Measurements from ENCODE around the gene OR2B3. TPM values are rescaled to one million over a fixed set of nuclear protein-coding genes. Genes with fewer than 3 reads are reported as not detected.

The OR2B3 gene
- total and polyA plus RNA-seq, 5 donors: not detected

- Histone ChIP-seq H3K9me3 (ENCODE audit: control insufficient read depth, low read length) (no peaks in the 10 kb centered on the region), H3K4me1 (ENCODE audit: control insufficient read depth, insufficient read depth, low read length) (no peaks in the 10 kb centered on the region), H3K27me3 (ENCODE audit: control insufficient read depth, insufficient read depth) (no peaks in the 10 kb centered on the region), H3K4me3 (ENCODE audit: low read length) (no peak overlapping the region), H3K27ac (ENCODE audit: low read length) (no peak overlapping the region)
- DNase-seq (no peak), ATAC-seq (no peak)
- intact Hi-C loops (cut with DNase I): no loop called here
These were observed 5.8 kb downstream of the OR2B3 start for GRCh38 chr6:29081312-29081711.

DNA sequence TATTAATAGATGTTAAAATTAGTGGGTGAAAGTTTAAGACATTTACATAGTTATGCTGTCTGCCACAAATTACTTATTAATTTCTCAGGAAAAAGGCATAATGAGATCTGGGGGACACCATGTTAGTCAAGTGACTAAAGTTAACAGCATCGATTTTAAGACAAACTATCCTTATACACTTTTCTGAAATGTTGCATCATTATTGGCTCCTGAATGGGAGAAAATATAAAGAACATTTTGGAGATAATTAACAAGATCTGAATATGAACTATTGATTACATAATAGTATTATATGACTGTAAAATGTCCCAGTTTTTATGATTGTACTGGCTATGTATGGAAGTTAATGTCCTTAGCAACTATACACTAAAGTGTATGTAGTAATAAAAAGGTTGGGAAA is 7.9 kb downstream of the OR2B3 start:
- ATAC-seq: no peak
- WGBS: 86% methylated on average over 1 of the region's 1 CpG
- Histone ChIP-seq H3K27ac (ENCODE audit: low read length) (no peak overlapping the region), H3K4me3 (ENCODE audit: low read length) (no peak overlapping the region), H3K9me3 (ENCODE audit: control insufficient read depth, low read length) (no peaks in the 10 kb centered on the region), H3K4me1 (ENCODE audit: control insufficient read depth, insufficient read depth, low read length) (no peaks in the 10 kb centered on the region), H3K27me3 (ENCODE audit: control insufficient read depth, insufficient read depth) (no peaks in the 10 kb centered on the region)
- DNase-seq: no peak
- intact Hi-C loops (cut with DNase I): no loop called here

GRCh38 chr6:29071831-29072723 is 15.0 kb downstream of the OR2B3 start:
- no peak overlapping the region for H3K27ac ChIP-seq (ENCODE audit: low read length)
- intact Hi-C loops (cut with DNase I): no loop called here
- DNase-seq (no peak), ATAC-seq (no peak)
- H3K4me3 ChIP-seq (ENCODE audit: low read length): no peak overlapping the region
- H3K27me3 ChIP-seq (ENCODE audit: control insufficient read depth, insufficient read depth): no peaks in the 10 kb centered on the region
- no peaks in the 10 kb centered on the region for H3K4me1 ChIP-seq (ENCODE audit: control insufficient read depth, insufficient read depth, low read length)
- WGBS: 29% methylated on average over 9 of the region's 9 CpGs
- H3K9me3 ChIP-seq (ENCODE audit: control insufficient read depth, low read length): no peaks in the 10 kb centered on the region

DNA sequence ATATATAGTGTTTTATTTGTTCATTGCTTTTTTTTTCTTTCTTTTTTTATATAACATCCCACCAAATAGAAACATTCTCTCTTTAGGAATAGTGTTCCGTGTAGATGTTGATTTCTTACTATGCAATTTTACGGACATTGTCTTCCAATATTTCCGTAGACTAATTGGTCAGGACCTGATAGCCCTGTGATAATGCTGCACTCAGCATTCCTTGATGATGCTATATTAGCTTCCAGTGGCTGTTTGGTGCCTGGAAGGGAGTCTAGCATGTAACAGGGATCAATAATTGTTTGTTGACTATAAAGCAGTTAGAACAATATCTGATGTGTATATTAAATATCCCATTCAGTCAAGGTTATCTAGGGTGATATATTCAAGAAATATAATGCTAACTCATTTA is 35.4 kb downstream of the OR2B3 start:
- H3K27me3 ChIP-seq (ENCODE audit: control insufficient read depth, insufficient read depth): no peaks in the 10 kb centered on the region
- no peak overlapping the region for H3K4me3 ChIP-seq (ENCODE audit: low read length)
- no peaks in the 10 kb centered on the region for H3K4me1 ChIP-seq (ENCODE audit: control insufficient read depth, insufficient read depth, low read length)
- no peaks in the 10 kb centered on the region for H3K9me3 ChIP-seq (ENCODE audit: control insufficient read depth, low read length)
- DNase-seq (no peak), ATAC-seq (no peak)
- no peak overlapping the region for H3K27ac ChIP-seq (ENCODE audit: low read length)
- WGBS: 77% methylated on average over 3 of the region's 3 CpGs
- intact Hi-C loops (cut with DNase I): no loop called here

DNA sequence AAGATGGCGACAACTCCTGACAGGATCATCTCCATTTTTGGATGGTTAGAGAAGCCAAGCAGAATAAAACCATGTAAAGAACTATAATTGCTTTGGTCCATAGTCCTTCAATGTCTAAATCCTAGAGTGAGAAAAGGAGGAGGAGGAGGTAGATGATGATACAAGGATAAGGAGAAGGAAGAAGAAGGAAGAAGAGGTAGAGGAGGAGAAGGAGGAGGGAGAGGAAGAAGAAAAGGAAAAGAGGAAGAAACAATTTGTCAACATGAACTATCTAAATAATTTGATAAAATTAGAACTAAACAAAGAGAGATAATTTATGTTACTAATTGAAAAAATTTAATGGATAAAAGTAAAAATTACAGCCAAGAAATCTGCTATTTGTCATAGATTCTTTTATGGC is 42.0 kb downstream of the OR2B3 start, which contains the start of gene OR2W1:
OR2W1 (minus strand) TSS at position 101 of the 400 bp plus-strand sequence; CDS start at position 101, 0 bp downstream.
- WGBS: 64% methylated on average over 1 of the region's 1 CpG
- Histone ChIP-seq H3K9me3 (ENCODE audit: control insufficient read depth, low read length) (no peaks in the 10 kb centered on the region), H3K27ac (ENCODE audit: low read length) (no peak within 1 kb of the TSS), H3K27me3 (ENCODE audit: control insufficient read depth, insufficient read depth) (no peaks in the 10 kb centered on the region), H3K4me1 (ENCODE audit: control insufficient read depth, insufficient read depth, low read length) (no peaks in the 10 kb centered on the region), H3K4me3 (ENCODE audit: low read length) (no peak within 1 kb of the TSS)
- no peak for ATAC-seq
- no peak for DNase-seq
- intact Hi-C loops (cut with DNase I): no loop called here

Other genes with a start within 250 kb of the OR2B3 start
- 10 to 100 TPM; 17.9 to 23.1 (median 22.0) TPM for gene TRIM27, start 163.3 kb downstream of the OR2B3 start, total RNA-seq
- gene TRIM27, start 163.3 kb downstream of the OR2B3 start, polyA plus RNA-seq: 16.8 TPM
- under 1 TPM; 0.36 to 0.62 (median 0.51) TPM for gene ZNF311, start 82.0 kb downstream of the OR2B3 start, total RNA-seq
- 0.63 TPM for gene ZNF311, start 82.0 kb downstream of the OR2B3 start, polyA plus RNA-seq
- not detected for gene OR2W1, start 42.1 kb downstream of the OR2B3 start, total RNA-seq
- gene OR2W1, start 42.1 kb downstream of the OR2B3 start, polyA plus RNA-seq: not detected
- gene OR2J1, start 12.2 kb upstream of the OR2B3 start, total RNA-seq: not detected
- gene OR2J1, start 12.2 kb upstream of the OR2B3 start, polyA plus RNA-seq: not detected
- gene OR2J3, start 20.7 kb upstream of the OR2B3 start, total RNA-seq: not detected
- gene OR2J3, start 20.7 kb upstream of the OR2B3 start, polyA plus RNA-seq: not detected
- not detected for gene OR2J2, start 83.6 kb upstream of the OR2B3 start, total RNA-seq
- not detected for gene OR2J2, start 83.6 kb upstream of the OR2B3 start, polyA plus RNA-seq
- not detected for gene OR14J1, start 214.4 kb upstream of the OR2B3 start, total RNA-seq
- gene OR14J1, start 214.4 kb upstream of the OR2B3 start, polyA plus RNA-seq: not detected

Measured in right cardiac atrium (tissue), 5 donors.